ENCODE measurements around the gene AK2. TPM values are rescaled to one million over a fixed set of nuclear protein-coding genes. Genes with fewer than 3 reads are reported as not detected.
A peak's percentile ranks its signal among the peaks of the same experiment; 100 is the strongest.
"Not testable (repeated sequence)": the region's sequence is repeated elsewhere in the genome, so short reads cannot be mapped to it uniquely, and the experiment has no call there.

AK2 gene
- total RNA-seq, 1 experiment from 2014 or later, result 390 TPM

- H3K4me1 Mint-ChIP-seq (ENCODE audit: insufficient read depth, unreplicated experiment), result peaks cover 14% of the 10 kb centered on the region
- H3K27me3 Mint-ChIP-seq (ENCODE audit: insufficient read depth, unreplicated experiment), result no peaks in the 10 kb centered on the region
- TF ChIP-seq CTCF (IDR thresholded peaks at IDR 0.05; ENCODE audit: unreplicated experiment), result no peak
- BruUV-seq (replicated peaks), result no TSS peak
- no peaks in the 10 kb centered on the region for H3K36me3 Mint-ChIP-seq (ENCODE audit: insufficient read depth, unreplicated experiment)
- POLR2A ChIA-PET, result no interaction called here
- no peak for DNase-seq (ENCODE audit: unreplicated experiment)
- no peak overlapping the region for H3K4me3 Mint-ChIP-seq (ENCODE audit: unreplicated experiment)
- CTCF ChIA-PET, result interaction anchor here (0.6 to 0.9 kb wide), 2 partner anchors 15 to 197 kb away, joined by 4 read pairs; no protein-coding TSS in a partner anchor
- intact Hi-C loops (cut with micrococcal nuclease), result no loop called here
- peak overlapping the region; percentile 11 for H3K27ac Mint-ChIP-seq (ENCODE audit: low read depth, unreplicated experiment)
- peaks cover 12% of the 10 kb centered on the region for H3K9me3 Mint-ChIP-seq (ENCODE audit: unreplicated experiment)
Observed at GRCh38 chr1:33070628-33071027, 33.9 kb upstream of the AK2 start.

GRCh38 chr1:33068108-33068507, 31.4 kb upstream of the AK2 start:
- H3K27ac Mint-ChIP-seq (ENCODE audit: low read depth, unreplicated experiment); H3K4me3 Mint-ChIP-seq (ENCODE audit: unreplicated experiment); CTCF ChIA-PET; H3K36me3 Mint-ChIP-seq (ENCODE audit: insufficient read depth, unreplicated experiment); intact Hi-C loops (cut with micrococcal nuclease); H3K27me3 Mint-ChIP-seq (ENCODE audit: insufficient read depth, unreplicated experiment); BruUV-seq (replicated peaks): not testable (repeated sequence)
- Mint-ChIP-seq H3K9me3 (ENCODE audit: unreplicated experiment) (peaks cover 34% of the 10 kb centered on the region), H3K4me1 (ENCODE audit: insufficient read depth, unreplicated experiment) (peaks cover 14% of the 10 kb centered on the region)
- POLR2A ChIA-PET, result interaction anchor here (0.6 to 2.4 kb wide), 5 partner anchors 12 to 103 kb away, joined by 3 to 18 read pairs (median 3); partner anchors contain the start of genes AZIN2 and RNF19B
- DNase-seq (ENCODE audit: unreplicated experiment), result peak; percentile 25

GRCh38 chr1:33066477-33066876, 29.8 kb upstream of the AK2 start:
- Mint-ChIP-seq H3K9me3 (ENCODE audit: unreplicated experiment) (peaks cover 43% of the 10 kb centered on the region), H3K4me1 (ENCODE audit: insufficient read depth, unreplicated experiment) (peaks cover 14% of the 10 kb centered on the region)
- H3K27me3 Mint-ChIP-seq (ENCODE audit: insufficient read depth, unreplicated experiment); DNase-seq (ENCODE audit: unreplicated experiment); BruUV-seq (replicated peaks); H3K36me3 Mint-ChIP-seq (ENCODE audit: insufficient read depth, unreplicated experiment); H3K4me3 Mint-ChIP-seq (ENCODE audit: unreplicated experiment); H3K27ac Mint-ChIP-seq (ENCODE audit: low read depth, unreplicated experiment); intact Hi-C loops (cut with micrococcal nuclease): not testable (repeated sequence)
- CTCF ChIA-PET, result interaction anchor here (1.0 to 1.1 kb wide), 2 partner anchors 10 to 11 kb away, joined by 3 to 4 read pairs; no protein-coding TSS in a partner anchor
- POLR2A ChIA-PET, result interaction anchor here (0.7 to 2.4 kb wide), 3 partner anchors 11 to 101 kb away, joined by 3 to 18 read pairs (median 4); partner anchors contain the start of gene AZIN2

- Mint-ChIP-seq H3K36me3 (ENCODE audit: insufficient read depth, unreplicated experiment) (no peaks in the 10 kb centered on the region), H3K27ac (ENCODE audit: low read depth, unreplicated experiment) (no peak overlapping the region), H3K9me3 (ENCODE audit: unreplicated experiment) (peaks cover 35% of the 10 kb centered on the region), H3K4me3 (ENCODE audit: unreplicated experiment) (no peak overlapping the region), H3K27me3 (ENCODE audit: insufficient read depth, unreplicated experiment) (no peaks in the 10 kb centered on the region), H3K4me1 (ENCODE audit: insufficient read depth, unreplicated experiment) (peaks cover 14% of the 10 kb centered on the region)
- ChIA-PET POLR2A (interaction anchor here (0.8 to 1.5 kb wide), 2 partner anchors 9 to 10 kb away, joined by 3 to 4 read pairs; no protein-coding TSS in a partner anchor), CTCF (interaction anchor here (0.7 to 1.2 kb wide), 2 partner anchors 119 to 394 kb away, joined by 3 read pairs; no protein-coding TSS in a partner anchor)
- BruUV-seq (replicated peaks), result no TSS peak
- no peak for DNase-seq (ENCODE audit: unreplicated experiment)
- no peak for TF ChIP-seq CTCF (IDR thresholded peaks at IDR 0.05; ENCODE audit: unreplicated experiment)
- intact Hi-C loops (cut with micrococcal nuclease), result no loop called here
Observed at GRCh38 chr1:33065301-33065700, 28.6 kb upstream of the AK2 start.

- intact Hi-C loops (cut with micrococcal nuclease); H3K27me3 Mint-ChIP-seq (ENCODE audit: insufficient read depth, unreplicated experiment); DNase-seq (ENCODE audit: unreplicated experiment); H3K27ac Mint-ChIP-seq (ENCODE audit: low read depth, unreplicated experiment); H3K4me3 Mint-ChIP-seq (ENCODE audit: unreplicated experiment); H3K36me3 Mint-ChIP-seq (ENCODE audit: insufficient read depth, unreplicated experiment); BruUV-seq (replicated peaks): not testable (repeated sequence)
- CTCF ChIA-PET, result interaction anchor here (1.2 kb wide), 1 partner anchor 395 kb away, joined by 3 read pairs; no protein-coding TSS in a partner anchor
- Mint-ChIP-seq H3K4me1 (ENCODE audit: insufficient read depth, unreplicated experiment) (peaks cover 14% of the 10 kb centered on the region), H3K9me3 (ENCODE audit: unreplicated experiment) (peaks cover 34% of the 10 kb centered on the region)
- POLR2A ChIA-PET, result interaction anchor here (0.6 to 0.8 kb wide), 3 partner anchors 8 to 642 kb away, joined by 3 to 4 read pairs (median 3); no protein-coding TSS in a partner anchor
Observed at GRCh38 chr1:33064284-33064683, 27.6 kb upstream of the AK2 start.
